SK-N-SH (cell line): ENCODE data around the gene DLG4. TPM values are rescaled to one million over a fixed set of nuclear protein-coding genes. Genes with fewer than 3 reads are reported as not detected.

ENCODE experiments used
- CTCF ChIA-PET: fragments of 300-600, 350-600 bp; formaldehyde crosslinking; extraction: SDS; loops from one replicate; lab custom pipeline; 2021; lab: Yijun Ruan, JAX
- POLR2A ChIA-PET: fragments of 350-600 bp; sonication (Branson Sonifier 250); formaldehyde crosslinking; extraction: SDS; loops from one replicate; lab custom pipeline; 2020; ENCODE audit warnings: antibody characterized with exemption, inconsistent platforms; lab: Yijun Ruan, JAX
- DNase-seq: peaks from one replicate; pipeline ENCODE4 v3.0.0; 2012
- H2AFZ ChIP-seq: fragments of 200-600 bp; sonication (generic); 2 replicates; pipeline ENCODE4 v1.8.1; 2016; ENCODE audit warnings: antibody characterized with exemption, mild to moderate bottlenecking, low read depth
- H3F3A ChIP-seq: fragments of 200-600 bp; sonication (generic); replicated peaks from 2 replicates; pipeline ENCODE3; 2016; ENCODE audit warnings: antibody characterized with exemption, mild to moderate bottlenecking; ENCODE audit not compliant: insufficient read depth
- H3K27ac ChIP-seq, 2 experiments: fragments of 200-500 bp in 1 of 2; fragments of 200-600 bp in 1 of 2; sonication (Bioruptor generic) in 1 of 2; sonication (generic), shearing (Covaris generic) in 1 of 2; 2 replicates each; pipeline versions ENCODE4 v1.5.1 to v1.6.1; 2014 to 2016; ENCODE audit warnings: low read depth in 2 of 2, inconsistent platforms in 1 of 2, low read length in 1 of 2, mild to moderate bottlenecking in 1 of 2, mixed read lengths in 1 of 2
- H3K27me3 ChIP-seq: fragments of 200-600 bp; sonication (generic), shearing (Covaris generic); 2 replicates; pipeline ENCODE4 v1.6.1; 2016; ENCODE audit warnings: mixed run types; ENCODE audit not compliant: insufficient read depth
- H3K36me3 ChIP-seq, 2 experiments: fragments of 200-500 bp in 1 of 2; fragments of 200-600 bp in 1 of 2; sonication (Bioruptor generic) in 1 of 2; sonication (generic) in 1 of 2; replicated peaks in 1 of 2; 2 replicates each; pipeline versions ENCODE3 to v1.5.1; 2014 to 2016; ENCODE audit warnings: low read length in 1 of 2, mild to moderate bottlenecking in 1 of 2; ENCODE audit not compliant: insufficient read depth in 2 of 2, control insufficient read depth in 1 of 2
- H3K4me1 ChIP-seq, 2 experiments: fragments of 200-500 bp in 1 of 2; fragments of 200-600 bp in 1 of 2; sonication (Bioruptor generic) in 1 of 2; sonication (generic), shearing (Covaris generic) in 1 of 2; 2 replicates each; pipeline versions ENCODE4 v1.5.1 to v1.6.1; 2014 to 2016; ENCODE audit warnings: low read depth in 1 of 2, low read length in 1 of 2, mixed run types in 1 of 2; ENCODE audit not compliant: insufficient read depth in 2 of 2, control insufficient read depth in 1 of 2
- H3K4me2 ChIP-seq: fragments of 200-600 bp; sonication (generic), shearing (Covaris generic); 2 replicates; pipeline ENCODE4 v1.6.1; 2017; ENCODE audit warnings: mixed run types
- H3K4me3 ChIP-seq, 2 experiments: fragments of 200-500 bp in 1 of 2; fragments of 200-600 bp in 1 of 2; sonication (Bioruptor generic) in 1 of 2; sonication (generic), shearing (Covaris generic) in 1 of 2; 2 replicates each; pipeline versions ENCODE4 v1.5.1 to v1.8.1; 2014 to 2016; ENCODE audit warnings: low read depth in 2 of 2, inconsistent platforms in 1 of 2, low read length in 1 of 2, mild to moderate bottlenecking in 1 of 2, mixed read lengths in 1 of 2, moderate library complexity in 1 of 2
- H3K79me2 ChIP-seq: fragments of 200-600 bp; sonication (generic); 2 replicates; pipeline ENCODE4 v1.8.1; 2017; ENCODE audit warnings: mild to moderate bottlenecking; ENCODE audit not compliant: insufficient read depth
- H3K9ac ChIP-seq: fragments of 200-600 bp; sonication (generic); 2 replicates; pipeline ENCODE4 v1.6.1; 2017; ENCODE audit warnings: mixed run types
- H3K9me2 ChIP-seq: fragments of 200-600 bp; sonication (generic); 2 replicates; pipeline ENCODE4 v1.6.1; 2017; ENCODE audit warnings: mixed run types
- H3K9me3 ChIP-seq: fragments of 200-600 bp; sonication (generic); 2 replicates; pipeline ENCODE4 v1.6.1; 2017; ENCODE audit warnings: mixed run types, mild to moderate bottlenecking, moderate library complexity
- H4K20me1 ChIP-seq: fragments of 200-600 bp; sonication (generic); 2 replicates; pipeline ENCODE4 v1.6.1; 2017; ENCODE audit warnings: mild to moderate bottlenecking, mixed run types; ENCODE audit not compliant: insufficient read depth
- CHD2 ChIP-seq: fragments of 150-350 bp; IDR thresholded peaks from 2 replicates; pipeline ENCODE4 v1.6.1; 2018; ENCODE audit warnings: low read length; ENCODE audit not compliant: partially characterized antibody
- EP300 ChIP-seq, 2 experiments: IDR thresholded peaks; 2 replicates each; pipeline versions ENCODE4 v1.4.0 to v1.6.1; 2012; ENCODE audit warnings: borderline replicate concordance in 1 of 2, low read depth in 1 of 2, low read length in 1 of 2
- FOXJ3 ChIP-seq: sonication (generic); formaldehyde crosslinking; IDR thresholded peaks from 2 replicates; pipeline ENCODE4 v1.5.1; 2020; ENCODE audit warnings: mild to moderate bottlenecking, missing genetic modification reagents
- GABPA ChIP-seq: IDR thresholded peaks from 2 replicates; pipeline ENCODE4 v1.4.0; 2012; ENCODE audit warnings: low read depth, mild to moderate bottlenecking
- IRF3 ChIP-seq: fragments of 150-350 bp; IDR thresholded peaks from 2 replicates; pipeline ENCODE4 v1.6.1; 2016; ENCODE audit warnings: mild to moderate bottlenecking, low read depth, low read length
- RAD21 ChIP-seq: IDR thresholded peaks from 2 replicates; pipeline ENCODE4 v1.6.1; 2012; ENCODE audit warnings: mild to moderate bottlenecking, low read length
- RCOR1 ChIP-seq: fragments of 150-350 bp; IDR thresholded peaks from 2 replicates; pipeline ENCODE4 v1.6.1; 2017; ENCODE audit warnings: antibody characterized with exemption, low read length
- SIN3A ChIP-seq: IDR thresholded peaks from 2 replicates; pipeline ENCODE4 v1.6.1; 2012; ENCODE audit warnings: low read depth, mild to moderate bottlenecking, low read length, moderate library complexity, borderline replicate concordance
- SMC3 ChIP-seq: IDR thresholded peaks from 2 replicates; pipeline ENCODE4 v1.6.1; 2012; ENCODE audit warnings: low read depth, low read length, improper control_type of control experiment
- TCF12 ChIP-seq: IDR thresholded peaks from 2 replicates; pipeline ENCODE4 v1.4.0; 2012
- TEAD4 ChIP-seq: IDR thresholded peaks from 2 replicates; pipeline ENCODE4 v1.4.0; 2012; ENCODE audit warnings: mild to moderate bottlenecking, borderline replicate concordance; ENCODE audit not compliant: insufficient read depth
- YY1 ChIP-seq: IDR thresholded peaks from 2 replicates; pipeline ENCODE4 v1.4.0; 2012; ENCODE audit warnings: low read depth, mild to moderate bottlenecking
- WGBS: methylation state at CpG from one replicate; pipeline ENCODE4 v1.1.6; 2017; ENCODE audit warnings: low lambda C conversion rate; 5-methylcytosine and 5-hydroxymethylcytosine counted together
- polyA plus RNA-seq, 3 experiments: library from polyadenylated mRNA; depleted of rRNA; stranded (reverse); fragments of >200 nt; gene quantifications; 2 replicates each; pipeline ENCODE4 v1.2.3, GENCODE V29; 2012
- TF ChIP-seq, protein P1 (sequence below): fragments of 200-600 bp; sonication (generic); IDR thresholded peaks from 2 replicates; pipeline ENCODE4 v1.6.1; 2017; ENCODE audit warnings: antibody characterized with exemption, mild to moderate bottlenecking, moderate library complexity
- TF ChIP-seq, protein P2 (sequence below): IDR thresholded peaks from 2 replicates; pipeline ENCODE4 v1.6.1; 2012; ENCODE audit warnings: mild to moderate bottlenecking, low read depth, low read length, moderate library complexity
- TF ChIP-seq, protein P3 (sequence below): IDR thresholded peaks from 2 replicates; pipeline ENCODE4 v1.4.0; 2012; ENCODE audit warnings: low read depth, borderline replicate concordance
- TF ChIP-seq, protein P4 (sequence below): IDR thresholded peaks from 2 replicates; pipeline ENCODE4 v1.4.0; 2012; ENCODE audit warnings: low read depth

The DLG4 gene
- polyA plus RNA-seq, 1 of the 3 experiments (the other 2 are of a cell fraction), result 30.5 TPM

DNA sequence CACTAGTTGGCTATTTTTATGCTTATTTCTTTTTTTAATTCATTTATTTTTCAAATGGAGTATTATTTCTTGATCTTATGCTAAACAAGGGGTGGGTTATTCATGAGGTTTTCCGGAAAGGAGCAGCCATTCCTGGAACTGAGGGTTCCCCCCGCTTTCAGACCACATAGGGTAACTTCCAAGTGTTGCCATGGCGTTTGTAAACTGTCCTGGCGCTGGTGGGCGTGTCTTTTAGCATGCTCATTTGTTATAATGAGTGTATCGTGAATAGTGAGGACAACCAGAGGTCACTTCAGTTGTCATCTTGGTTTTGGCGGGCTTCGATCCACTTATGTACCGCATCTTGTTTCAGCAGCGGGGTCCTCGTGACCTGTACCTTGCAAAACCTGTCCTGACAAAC is 75.4 kb downstream of the DLG4 start (continued):
- TF ChIP-seq, protein P1, sequence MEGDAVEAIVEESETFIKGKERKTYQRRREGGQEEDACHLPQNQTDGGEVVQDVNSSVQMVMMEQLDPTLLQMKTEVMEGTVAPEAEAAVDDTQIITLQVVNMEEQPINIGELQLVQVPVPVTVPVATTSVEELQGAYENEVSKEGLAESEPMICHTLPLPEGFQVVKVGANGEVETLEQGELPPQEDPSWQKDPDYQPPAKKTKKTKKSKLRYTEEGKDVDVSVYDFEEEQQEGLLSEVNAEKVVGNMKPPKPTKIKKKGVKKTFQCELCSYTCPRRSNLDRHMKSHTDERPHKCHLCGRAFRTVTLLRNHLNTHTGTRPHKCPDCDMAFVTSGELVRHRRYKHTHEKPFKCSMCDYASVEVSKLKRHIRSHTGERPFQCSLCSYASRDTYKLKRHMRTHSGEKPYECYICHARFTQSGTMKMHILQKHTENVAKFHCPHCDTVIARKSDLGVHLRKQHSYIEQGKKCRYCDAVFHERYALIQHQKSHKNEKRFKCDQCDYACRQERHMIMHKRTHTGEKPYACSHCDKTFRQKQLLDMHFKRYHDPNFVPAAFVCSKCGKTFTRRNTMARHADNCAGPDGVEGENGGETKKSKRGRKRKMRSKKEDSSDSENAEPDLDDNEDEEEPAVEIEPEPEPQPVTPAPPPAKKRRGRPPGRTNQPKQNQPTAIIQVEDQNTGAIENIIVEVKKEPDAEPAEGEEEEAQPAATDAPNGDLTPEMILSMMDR, result no peak
- no peak for TF ChIP-seq GABPA
- no peak for TF ChIP-seq FOXJ3 (CRISPR knock-in tag)
- TF ChIP-seq, protein P2, sequence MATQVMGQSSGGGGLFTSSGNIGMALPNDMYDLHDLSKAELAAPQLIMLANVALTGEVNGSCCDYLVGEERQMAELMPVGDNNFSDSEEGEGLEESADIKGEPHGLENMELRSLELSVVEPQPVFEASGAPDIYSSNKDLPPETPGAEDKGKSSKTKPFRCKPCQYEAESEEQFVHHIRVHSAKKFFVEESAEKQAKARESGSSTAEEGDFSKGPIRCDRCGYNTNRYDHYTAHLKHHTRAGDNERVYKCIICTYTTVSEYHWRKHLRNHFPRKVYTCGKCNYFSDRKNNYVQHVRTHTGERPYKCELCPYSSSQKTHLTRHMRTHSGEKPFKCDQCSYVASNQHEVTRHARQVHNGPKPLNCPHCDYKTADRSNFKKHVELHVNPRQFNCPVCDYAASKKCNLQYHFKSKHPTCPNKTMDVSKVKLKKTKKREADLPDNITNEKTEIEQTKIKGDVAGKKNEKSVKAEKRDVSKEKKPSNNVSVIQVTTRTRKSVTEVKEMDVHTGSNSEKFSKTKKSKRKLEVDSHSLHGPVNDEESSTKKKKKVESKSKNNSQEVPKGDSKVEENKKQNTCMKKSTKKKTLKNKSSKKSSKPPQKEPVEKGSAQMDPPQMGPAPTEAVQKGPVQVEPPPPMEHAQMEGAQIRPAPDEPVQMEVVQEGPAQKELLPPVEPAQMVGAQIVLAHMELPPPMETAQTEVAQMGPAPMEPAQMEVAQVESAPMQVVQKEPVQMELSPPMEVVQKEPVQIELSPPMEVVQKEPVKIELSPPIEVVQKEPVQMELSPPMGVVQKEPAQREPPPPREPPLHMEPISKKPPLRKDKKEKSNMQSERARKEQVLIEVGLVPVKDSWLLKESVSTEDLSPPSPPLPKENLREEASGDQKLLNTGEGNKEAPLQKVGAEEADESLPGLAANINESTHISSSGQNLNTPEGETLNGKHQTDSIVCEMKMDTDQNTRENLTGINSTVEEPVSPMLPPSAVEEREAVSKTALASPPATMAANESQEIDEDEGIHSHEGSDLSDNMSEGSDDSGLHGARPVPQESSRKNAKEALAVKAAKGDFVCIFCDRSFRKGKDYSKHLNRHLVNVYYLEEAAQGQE, result no peak
- TF ChIP-seq EP300 (IDR thresholded peaks at IDR 0.05; ENCODE audit: borderline replicate concordance in 1 of 2, low read depth in 1 of 2, low read length in 1 of 2), result no peak
- no peak for TF ChIP-seq RAD21

GRCh38 chr17:7141824-7142223 is 77.8 kb downstream of the DLG4 start:
- no peak overlapping the region for H2AFZ ChIP-seq
- H3K4me3 ChIP-seq, result no peak overlapping the region
- POLR2A ChIA-PET, result no interaction called here
- no peaks in the 10 kb centered on the region for H3K9me3 ChIP-seq
- WGBS, result 36% methylated on average over 10 of the region's 10 CpGs
- no peak overlapping the region for H3K27ac ChIP-seq
- no peak for DNase-seq
- CTCF ChIA-PET, result interaction anchor here (0.8 to 17.9 kb wide), 5 partner anchors 10 to 92 kb away, joined by 3 to 502 read pairs (median 11); partner anchors contain the start of gene SLC16A11
- H3K36me3 ChIP-seq, result no peaks in the 10 kb centered on the region
- TF ChIP-seq FOXJ3 (CRISPR knock-in tag) (no peak), RCOR1 (no peak), SIN3A (no peak)
- H4K20me1 ChIP-seq, result no peaks in the 10 kb centered on the region
- H3K9me2 ChIP-seq, result no peaks in the 10 kb centered on the region
- no peaks in the 10 kb centered on the region for H3K4me1 ChIP-seq
- H3F3A ChIP-seq, result no peaks in the 10 kb centered on the region
- H3K4me2 ChIP-seq, result no peak overlapping the region
- no peaks in the 10 kb centered on the region for H3K79me2 ChIP-seq
- peaks cover 92% of the 10 kb centered on the region for H3K27me3 ChIP-seq
- H3K9ac ChIP-seq, result no peak overlapping the region

GRCh38 chr17:7139400-7139799 is 80.2 kb downstream of the DLG4 start:
- peaks cover 89% of the 10 kb centered on the region for H3K27me3 ChIP-seq
- H3K36me3 ChIP-seq, result no peaks in the 10 kb centered on the region
- ChIA-PET CTCF (interaction anchor here (0.8 to 17.9 kb wide), 8 partner anchors 13 to 157 kb away, joined by 3 to 502 read pairs (median 4); partner anchors contain the start of gene SLC16A11), POLR2A (no interaction called here)
- H3K9me3 ChIP-seq, result no peaks in the 10 kb centered on the region
- H4K20me1 ChIP-seq, result no peaks in the 10 kb centered on the region
- 0 out of 2 replicates have a peak overlapping the region, but pooled peaks have one; percentile 8 for H3K4me2 ChIP-seq
- WGBS, result 11% methylated on average over 10 of the region's 10 CpGs
- H3K27ac ChIP-seq, result no peak overlapping the region
- H3K9me2 ChIP-seq, result no peaks in the 10 kb centered on the region
- H2AFZ ChIP-seq, result no peak overlapping the region
- no peak for DNase-seq
- H3K79me2 ChIP-seq, result no peaks in the 10 kb centered on the region
- no peaks in the 10 kb centered on the region for H3K4me1 ChIP-seq
- H3K9ac ChIP-seq, result no peak overlapping the region
- no peak overlapping the region for H3K4me3 ChIP-seq
- no peaks in the 10 kb centered on the region for H3F3A ChIP-seq
- TF ChIP-seq, protein P3, sequence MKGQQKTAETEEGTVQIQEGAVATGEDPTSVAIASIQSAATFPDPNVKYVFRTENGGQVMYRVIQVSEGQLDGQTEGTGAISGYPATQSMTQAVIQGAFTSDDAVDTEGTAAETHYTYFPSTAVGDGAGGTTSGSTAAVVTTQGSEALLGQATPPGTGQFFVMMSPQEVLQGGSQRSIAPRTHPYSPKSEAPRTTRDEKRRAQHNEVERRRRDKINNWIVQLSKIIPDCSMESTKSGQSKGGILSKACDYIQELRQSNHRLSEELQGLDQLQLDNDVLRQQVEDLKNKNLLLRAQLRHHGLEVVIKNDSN, result no peak
- no peak for TF ChIP-seq IRF3
- TF ChIP-seq TCF12, result no peak
- no peak for TF ChIP-seq TEAD4
- TF ChIP-seq CHD2, result no peak
- TF ChIP-seq YY1, result no peak
- TF ChIP-seq, protein P4, sequence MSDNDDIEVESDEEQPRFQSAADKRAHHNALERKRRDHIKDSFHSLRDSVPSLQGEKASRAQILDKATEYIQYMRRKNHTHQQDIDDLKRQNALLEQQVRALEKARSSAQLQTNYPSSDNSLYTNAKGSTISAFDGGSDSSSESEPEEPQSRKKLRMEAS, result no peak
- TF ChIP-seq SMC3, result no peak
